WTC11 (cell line): ENCODE data around the gene RAD23B. TPM values are rescaled to one million over a fixed set of nuclear protein-coding genes. Genes with fewer than 3 reads are reported as not detected.

ENCODE experiments used
- ATAC-seq: fragments of 200-7000 bp; cut with Tn5 transposase; 2 replicates; pipeline ENCODE4 v1.10.0; 2021; ENCODE audit warnings: mild to moderate bottlenecking, moderate library complexity
- CTCF ChIA-PET: fragments of 300-600 bp; sonication (Branson Sonifier 250); formaldehyde crosslinking; loops from one replicate; lab custom pipeline; 2021; ENCODE audit warnings: antibody characterized with exemption; lab: Charles Lee
- POLR2A ChIA-PET: fragments of 350-600 bp; sonication (Branson Sonifier 250); formaldehyde crosslinking; loops from one replicate; lab custom pipeline; 2021; ENCODE audit warnings: antibody characterized with exemption; lab: Charles Lee
- DNase-seq: peaks from one replicate; pipeline ENCODE4 v3.0.0; 2021; ENCODE audit warnings: low spot score
- H3K27ac Mint-ChIP-seq: 2 replicates; pipeline ENCODE4 v1.8.0; 2021; ENCODE audit warnings: mixed read lengths
- H3K27me3 Mint-ChIP-seq: 2 replicates; pipeline ENCODE4 v1.8.0; 2021; ENCODE audit warnings: low read depth, mild to moderate bottlenecking, moderate library complexity, mixed read lengths
- H3K36me3 Mint-ChIP-seq: 2 replicates; pipeline ENCODE4 v1.8.0; 2021; ENCODE audit warnings: mixed read lengths
- H3K4me1 Mint-ChIP-seq: 2 replicates; pipeline ENCODE4 v1.8.0; 2022; ENCODE audit warnings: mixed read lengths
- H3K4me3 Mint-ChIP-seq: 2 replicates; pipeline ENCODE4 v1.8.0; 2021; ENCODE audit warnings: mild to moderate bottlenecking, moderate library complexity, mixed read lengths
- H3K9me3 Mint-ChIP-seq: 2 replicates; pipeline ENCODE4 v1.8.0; 2021; ENCODE audit warnings: mixed read lengths
- AFF4 ChIP-seq: sonication (generic); formaldehyde crosslinking; IDR thresholded peaks from 2 replicates; pipeline ENCODE4 v1.8.1; 2023; ENCODE audit warnings: mild to moderate bottlenecking, missing genetic modification reagents, borderline replicate concordance
- HMGA2 ChIP-seq: fragments of 250-450 bp; sonication (Bioruptor Pico); IDR thresholded peaks from 2 replicates; pipeline ENCODE4 v1.4.0; 2021; ENCODE audit warnings: mild to moderate bottlenecking, moderate library complexity
- ZMAT4 ChIP-seq: fragments of 250-450 bp; sonication (Bioruptor Pico); IDR thresholded peaks from 2 replicates; pipeline ENCODE4 v1.9.0; 2021; ENCODE audit warnings: mild to moderate bottlenecking
- total RNA-seq: library from RNA; stranded (reverse); gene quantifications from 3 replicates; pipeline ENCODE4 v1.2.3, GENCODE V29; 2021

The RAD23B gene
- total RNA-seq, 1 experiment from 2014 or later = 150 TPM

GRCh38 chr9:107375651-107376369 lies 92.7 kb downstream of the RAD23B start (continued):
- TF ChIP-seq ZMAT4 (CRISPR knock-in tag) = no peak

GRCh38 chr9:107378006-107378405 lies 94.9 kb downstream of the RAD23B start:
- Mint-ChIP-seq H3K36me3 (no peaks in the 10 kb centered on the region), H3K27me3 (no peaks in the 10 kb centered on the region), H3K9me3 (no peaks in the 10 kb centered on the region), H3K4me3 (no peak overlapping the region), H3K27ac (no peak overlapping the region), H3K4me1 (no peaks in the 10 kb centered on the region)
- ChIA-PET CTCF (interaction anchor here (0.7 to 1.0 kb wide), 2 partner anchors 36 to 1659 kb away, joined by 3 to 4 read pairs; no protein-coding TSS in a partner anchor), POLR2A (interaction anchor here (0.5 kb wide), 1 partner anchor 880 kb away, joined by 3 read pairs; no protein-coding TSS in a partner anchor)
- TF ChIP-seq AFF4 (CRISPR knock-in tag) (no peak), HMGA2 (CRISPR knock-in tag) (peak; percentile 77; the same call in 1 of the 2 replicates)
- DNase-seq (no peak), ATAC-seq (no peak)

Other genes with a start within 250 kb of the RAD23B start
- 5.9 to 8.9 TPM (median 7.6 TPM) in 3 replicates for gene KLF4, start 206.5 kb downstream of the RAD23B start, total RNA-seq